Neuron (in vitro differentiated cells): ENCODE measurements around the gene PNKD.

Source experiments
- H2AFZ ChIP-seq: one replicate; pipeline ENCODE4 v1.6.1; 2013; ENCODE audit warnings: low read depth, mild to moderate bottlenecking, inconsistent platforms, low read length, moderate library complexity
- H3K27me3 ChIP-seq: one replicate; pipeline ENCODE4 v1.6.1; 2013; ENCODE audit warnings: low read length; ENCODE audit not compliant: insufficient read depth
- H3K36me3 ChIP-seq: one replicate; pipeline ENCODE4 v1.6.1; 2013; ENCODE audit warnings: low read length; ENCODE audit not compliant: insufficient read depth
- H3K4me1 ChIP-seq: one replicate; pipeline ENCODE4 v1.6.1; 2013; ENCODE audit warnings: low read length; ENCODE audit not compliant: insufficient read depth
- H3K4me3 ChIP-seq: 2 replicates; pipeline ENCODE4 v1.5.1; 2013; ENCODE audit warnings: mild to moderate bottlenecking, low read length, moderate library complexity
- H3K9me3 ChIP-seq: one replicate; pipeline ENCODE4 v1.6.1; 2013; ENCODE audit warnings: low read length

PNKD gene

DNA sequence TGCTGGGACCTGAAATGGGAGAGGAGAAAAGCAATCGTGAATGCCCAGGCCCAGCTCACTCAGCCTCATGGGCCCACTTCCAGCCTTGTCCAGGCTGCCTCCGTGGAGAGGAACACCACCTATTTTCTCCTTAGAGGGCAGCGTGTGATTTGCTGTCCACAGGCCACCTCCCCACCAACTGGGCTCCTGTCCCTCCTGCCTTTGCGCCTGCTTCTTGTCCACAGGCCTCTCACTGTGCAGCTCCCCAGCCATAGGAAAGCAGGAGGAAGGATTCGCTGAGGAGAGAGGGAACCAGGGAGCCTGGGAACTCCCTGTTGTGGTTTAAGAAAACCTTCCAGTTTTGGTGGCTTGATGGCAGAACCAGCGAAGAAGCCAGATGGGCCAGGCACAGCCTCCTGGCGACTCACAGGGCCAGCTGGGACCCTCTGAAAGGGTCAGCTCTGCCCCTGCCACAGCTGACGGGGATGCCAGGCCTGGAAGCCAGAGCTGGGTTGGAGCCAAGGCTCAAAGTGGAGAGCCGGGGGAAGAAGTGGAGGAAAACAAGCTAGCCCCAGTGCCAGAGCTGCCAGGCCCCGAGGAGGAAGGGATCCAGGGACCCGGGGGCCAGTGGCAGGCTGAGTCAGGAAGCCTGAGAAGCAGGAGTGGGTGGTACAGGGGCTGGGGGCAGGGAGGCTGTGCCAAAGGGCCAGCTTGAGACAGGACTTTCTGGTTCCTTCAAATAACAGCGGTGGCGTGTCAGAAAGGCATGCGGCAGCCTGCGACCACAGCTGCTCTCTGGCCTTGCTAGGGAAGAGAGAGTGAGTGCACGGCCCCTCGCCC, 12.1 kb downstream of the PNKD start:
- Histone ChIP-seq H3K36me3 (no peaks in the 10 kb centered on the region), H3K4me3 (no peak overlapping the region), H2AFZ (no peak overlapping the region), H3K9me3 (no peaks in the 10 kb centered on the region), H3K27me3 (no peaks in the 10 kb centered on the region), H3K4me1 (peaks cover 10% of the 10 kb centered on the region)

GRCh38 chr2:218284106-218284811, 13.9 kb downstream of the PNKD start:
- no peaks in the 10 kb centered on the region for H3K9me3 ChIP-seq
- no peaks in the 10 kb centered on the region for H3K27me3 ChIP-seq
- no peak overlapping the region for H2AFZ ChIP-seq
- H3K36me3 ChIP-seq = no peaks in the 10 kb centered on the region
- H3K4me3 ChIP-seq = no peak overlapping the region
- peaks cover 10% of the 10 kb centered on the region for H3K4me1 ChIP-seq

DNA sequence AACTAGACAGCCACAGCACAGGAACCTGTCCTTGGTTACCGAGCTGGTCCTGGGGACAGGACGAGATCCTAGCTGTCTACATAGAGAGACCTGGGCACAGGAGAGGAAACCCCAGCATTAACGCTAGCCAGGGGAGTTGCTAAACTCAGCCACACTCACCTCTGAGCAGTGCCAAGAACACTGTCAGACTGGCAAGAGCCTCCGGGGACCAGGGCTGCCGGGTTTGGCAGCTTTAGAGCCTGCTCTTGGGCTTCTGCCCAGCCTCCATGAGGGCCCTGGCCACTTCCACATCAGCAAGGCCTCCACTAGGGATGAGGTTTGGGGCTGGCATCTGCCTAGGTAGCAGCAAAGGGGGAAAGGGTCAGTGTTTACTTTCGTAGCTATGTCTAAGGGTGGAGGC, 15.3 kb downstream of the PNKD start:
- no peaks in the 10 kb centered on the region for H3K27me3 ChIP-seq
- no peaks in the 10 kb centered on the region for H3K36me3 ChIP-seq
- no peaks in the 10 kb centered on the region for H3K9me3 ChIP-seq
- peaks cover 10% of the 10 kb centered on the region for H3K4me1 ChIP-seq
- no peak overlapping the region for H3K4me3 ChIP-seq
- H2AFZ ChIP-seq = no peak overlapping the region

DNA sequence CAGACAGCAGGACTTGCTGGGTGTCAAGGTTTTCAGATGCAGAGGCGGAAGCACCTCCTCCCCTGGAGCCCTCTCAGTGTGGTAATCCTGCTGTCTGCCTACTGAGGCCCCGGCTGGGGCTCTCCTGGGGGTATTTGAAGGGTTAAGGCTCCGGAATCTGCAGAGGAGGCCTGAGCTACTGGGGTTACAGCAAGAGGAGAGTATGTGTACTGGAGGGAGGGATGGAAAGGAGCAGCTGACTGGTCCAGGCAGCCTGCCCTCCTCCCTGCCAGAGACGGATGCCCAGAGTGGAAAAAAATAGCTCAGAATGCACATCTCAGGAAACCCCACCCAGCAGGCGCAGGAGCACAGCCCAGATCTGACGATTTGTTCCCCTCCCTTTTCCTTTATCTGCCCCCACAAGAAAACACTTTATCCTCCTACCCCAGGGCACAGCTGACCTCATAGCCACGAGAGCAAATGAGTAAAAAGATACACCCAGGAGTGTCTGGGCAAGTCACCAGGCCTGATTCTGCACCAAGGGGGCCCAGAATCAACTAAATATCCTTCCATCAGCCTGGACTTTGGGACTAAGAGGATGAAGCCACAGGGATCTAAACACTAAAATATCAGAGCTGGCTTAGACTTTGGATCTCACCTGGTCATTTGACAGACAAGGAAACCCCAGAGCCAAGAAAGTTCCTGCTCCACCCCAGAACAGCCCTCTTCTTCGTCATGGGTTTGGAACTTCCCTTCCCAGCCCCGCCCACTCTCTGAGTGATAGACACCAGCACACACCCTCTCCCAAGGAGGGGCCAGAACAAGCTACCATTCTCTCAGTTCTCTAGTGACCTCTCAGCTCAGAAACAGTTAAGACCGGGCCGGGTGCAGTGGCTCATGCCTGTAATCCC, 16.5 kb downstream of the PNKD start:
- Histone ChIP-seq H3K4me1 (peaks cover 10% of the 10 kb centered on the region), H3K27me3 (peaks cover 3% of the 10 kb centered on the region), H2AFZ (peak overlapping the region; percentile 56), H3K4me3 (peak overlapping the region; percentile 19), H3K36me3 (no peaks in the 10 kb centered on the region), H3K9me3 (no peaks in the 10 kb centered on the region)

DNA sequence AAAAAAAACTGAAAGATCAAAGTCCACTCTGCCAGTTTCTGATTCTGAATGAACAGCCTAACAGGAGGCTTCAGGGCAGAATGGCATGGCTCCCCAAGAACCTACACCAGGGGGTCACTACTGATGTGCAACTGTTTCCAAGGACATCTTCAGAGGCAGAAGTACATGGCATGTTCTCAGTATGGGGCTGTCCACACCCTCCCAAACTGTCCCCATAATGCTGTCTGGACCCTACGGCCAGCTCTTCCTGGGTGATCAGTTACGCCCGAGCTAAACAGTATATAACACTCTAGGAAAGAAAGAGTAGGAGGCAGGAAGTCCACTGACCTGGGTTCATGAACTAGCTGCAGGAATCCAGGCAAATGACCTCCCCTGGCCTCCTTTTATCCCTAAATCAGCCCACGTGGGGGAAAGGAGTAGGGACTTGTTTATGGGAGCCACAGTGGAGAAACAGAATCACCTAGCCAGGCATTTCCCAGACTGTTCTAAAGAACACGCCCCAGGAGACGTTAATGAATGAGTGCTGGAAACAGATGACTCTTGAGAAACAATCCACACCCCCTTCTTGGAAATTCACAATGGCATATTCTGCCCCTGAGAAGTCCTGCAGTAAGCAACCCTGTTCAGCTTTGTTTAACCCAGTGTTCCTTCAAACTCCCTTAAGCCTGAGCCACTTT, 19.5 kb downstream of the PNKD start:
- H3K9me3 ChIP-seq = no peaks in the 10 kb centered on the region
- H3K4me3 ChIP-seq = no peak overlapping the region
- H3K36me3 ChIP-seq = no peaks in the 10 kb centered on the region
- peaks cover 15% of the 10 kb centered on the region for H3K27me3 ChIP-seq
- no peak overlapping the region for H2AFZ ChIP-seq
- peaks cover 10% of the 10 kb centered on the region for H3K4me1 ChIP-seq

- Histone ChIP-seq H3K27me3 (peaks cover 15% of the 10 kb centered on the region), H2AFZ (no peak overlapping the region), H3K36me3 (no peaks in the 10 kb centered on the region), H3K4me1 (peaks cover 10% of the 10 kb centered on the region), H3K4me3 (no peak overlapping the region), H3K9me3 (no peaks in the 10 kb centered on the region)
These were observed 20.3 kb downstream of the PNKD start for GRCh38 chr2:218290316-218291261.

GRCh38 chr2:218291318-218292047, 21.2 kb downstream of the PNKD start:
- H3K9me3 ChIP-seq = no peaks in the 10 kb centered on the region
- H3K4me3 ChIP-seq = no peak overlapping the region
- peaks cover 15% of the 10 kb centered on the region for H3K27me3 ChIP-seq
- peaks cover 7% of the 10 kb centered on the region for H3K4me1 ChIP-seq
- no peaks in the 10 kb centered on the region for H3K36me3 ChIP-seq
- no peak overlapping the region for H2AFZ ChIP-seq

DNA sequence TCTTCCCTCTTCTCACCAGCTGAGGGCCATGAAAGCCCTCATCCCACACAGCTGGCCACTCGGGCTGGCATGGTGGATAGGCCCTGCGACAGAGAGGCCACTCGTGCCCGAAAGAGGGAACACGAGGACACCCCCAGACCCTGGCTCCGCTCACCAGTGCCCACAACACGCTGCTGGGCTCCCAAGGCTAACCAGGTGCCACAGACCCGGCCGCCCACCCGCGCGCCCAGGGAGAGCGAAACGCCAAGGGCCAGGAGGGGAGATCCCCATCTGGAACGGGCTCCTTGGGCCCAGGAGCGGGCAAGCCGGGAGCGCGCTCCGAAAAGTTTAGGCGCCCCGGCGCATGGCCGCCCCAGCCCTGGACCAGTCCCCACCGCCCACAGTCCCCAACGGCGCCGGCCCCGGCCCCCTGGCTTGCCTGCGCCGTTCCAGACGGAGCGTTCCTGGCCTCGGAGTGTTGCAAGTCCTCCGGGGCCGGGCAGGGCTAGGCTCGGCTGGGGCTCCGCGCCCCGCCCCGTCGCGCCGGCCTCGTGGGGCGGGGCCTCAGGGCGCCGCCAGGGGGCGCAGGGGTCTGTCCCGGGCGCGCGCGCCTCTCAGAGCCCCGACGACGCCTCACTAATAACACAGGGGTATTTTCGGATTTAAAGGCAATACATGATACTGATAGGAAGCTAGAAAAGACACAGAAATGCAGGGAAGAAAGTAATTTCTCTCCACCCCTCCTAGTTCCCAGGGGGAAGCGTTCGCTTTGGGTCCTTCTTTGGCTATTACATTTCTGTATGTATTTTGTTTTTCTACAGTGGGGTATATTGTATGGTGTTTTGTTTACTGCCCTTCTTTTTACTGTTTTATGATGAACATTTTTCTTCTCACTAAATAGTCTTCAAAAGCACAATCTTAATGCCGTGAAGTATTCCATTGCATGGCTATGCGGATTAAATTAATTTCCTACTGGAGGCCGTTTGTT, 22.0 kb downstream of the PNKD start, which contains the start of gene TMBIM1:
TSS of gene TMBIM1 (minus strand) at position 456 of the 967 bp plus-strand sequence. CDS start 10,362 bp downstream, outside the sequence.
- Histone ChIP-seq H3K9me3 (no peaks in the 10 kb centered on the region), H3K4me1 (no peaks in the 10 kb centered on the region), H3K27me3 (peaks cover 15% of the 10 kb centered on the region), H2AFZ (peak within 1 kb of the TSS; percentile 37), H3K4me3 (no peak within 1 kb of the TSS), H3K36me3 (no peaks in the 10 kb centered on the region)

GRCh38 chr2:218293715-218294429, 23.6 kb downstream of the PNKD start:
- H2AFZ ChIP-seq = no peak overlapping the region
- H3K27me3 ChIP-seq = peaks cover 15% of the 10 kb centered on the region
- H3K9me3 ChIP-seq = no peaks in the 10 kb centered on the region
- no peak overlapping the region for H3K4me3 ChIP-seq
- no peaks in the 10 kb centered on the region for H3K4me1 ChIP-seq
- no peaks in the 10 kb centered on the region for H3K36me3 ChIP-seq

DNA sequence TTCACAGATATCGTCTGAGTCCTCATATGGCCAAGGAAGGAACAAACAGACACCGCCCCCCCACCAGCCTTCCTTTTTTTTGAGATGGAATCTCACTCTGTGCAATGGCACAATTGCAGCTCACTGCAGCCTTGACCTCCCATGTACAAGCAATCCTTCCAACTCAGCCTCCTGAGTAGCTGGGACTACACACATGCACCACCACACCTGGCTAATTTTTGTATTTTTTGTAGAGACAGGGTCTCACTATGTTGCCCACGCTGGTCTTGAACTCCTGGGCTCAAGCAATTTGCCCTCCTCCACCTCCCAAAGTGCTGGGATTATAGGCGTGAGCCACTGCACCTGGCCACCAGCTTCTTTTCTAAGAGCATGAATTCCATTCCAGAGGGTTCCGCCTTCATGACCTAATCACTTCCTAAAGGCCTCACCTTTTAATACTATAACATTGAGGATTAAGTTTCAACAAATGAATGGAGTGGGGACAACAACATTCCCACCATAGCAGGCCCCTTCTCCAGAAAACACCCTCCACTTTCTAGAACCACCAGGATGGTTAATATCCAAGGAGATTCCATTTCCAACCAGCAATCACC, 24.2 kb downstream of the PNKD start:
- Histone ChIP-seq H3K9me3 (no peaks in the 10 kb centered on the region), H3K4me1 (no peaks in the 10 kb centered on the region)

More for the DNA sequence above, 24.2 kb downstream of the PNKD start:
- Histone ChIP-seq H2AFZ (no peak overlapping the region), H3K4me3 (no peak overlapping the region), H3K36me3 (no peaks in the 10 kb centered on the region), H3K27me3 (peaks cover 15% of the 10 kb centered on the region)
